Measurements from ENCODE around the gene MEOX1. TPM values are rescaled to one million over a fixed set of nuclear protein-coding genes. Genes with fewer than 3 reads are reported as not detected.

Gene MEOX1
- total RNA-seq, 2 donors from 2014 or later: 0.64 to 4.1 TPM

DNA sequence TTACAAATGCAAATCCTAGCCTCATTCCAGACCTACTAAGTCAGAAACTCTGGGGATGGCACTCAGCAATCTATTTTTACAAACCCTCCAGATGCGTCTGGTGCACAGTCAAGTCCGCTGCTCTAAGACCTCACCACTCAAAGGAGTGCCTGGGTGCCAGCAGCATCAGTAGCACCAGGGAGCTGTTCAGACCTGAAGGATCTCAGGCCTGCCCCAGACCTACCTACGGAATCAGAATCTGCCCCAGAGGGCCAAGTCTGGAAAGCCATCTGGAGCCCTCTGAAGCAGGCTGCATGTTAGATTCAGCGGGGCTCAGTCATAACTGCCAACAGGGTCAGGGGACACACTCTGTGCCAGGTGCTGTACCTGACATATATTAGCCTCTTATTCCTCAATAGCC lies 17.6 kb downstream of the MEOX1 start:
- Histone ChIP-seq H3K36me3 (no peaks in the 10 kb centered on the region), H3K27ac (no peak overlapping the region), H3K4me3 (no peak overlapping the region), H3K9me3 (no peaks in the 10 kb centered on the region), H3K9ac (ENCODE audit: low read depth in 2 of 2, low read length in 2 of 2) (no peak overlapping the region), H3K27me3 (peaks cover 12% of the 10 kb centered on the region), H3K4me1 (no peaks in the 10 kb centered on the region)
- no peak for DNase-seq
- TF ChIP-seq, protein P1, sequence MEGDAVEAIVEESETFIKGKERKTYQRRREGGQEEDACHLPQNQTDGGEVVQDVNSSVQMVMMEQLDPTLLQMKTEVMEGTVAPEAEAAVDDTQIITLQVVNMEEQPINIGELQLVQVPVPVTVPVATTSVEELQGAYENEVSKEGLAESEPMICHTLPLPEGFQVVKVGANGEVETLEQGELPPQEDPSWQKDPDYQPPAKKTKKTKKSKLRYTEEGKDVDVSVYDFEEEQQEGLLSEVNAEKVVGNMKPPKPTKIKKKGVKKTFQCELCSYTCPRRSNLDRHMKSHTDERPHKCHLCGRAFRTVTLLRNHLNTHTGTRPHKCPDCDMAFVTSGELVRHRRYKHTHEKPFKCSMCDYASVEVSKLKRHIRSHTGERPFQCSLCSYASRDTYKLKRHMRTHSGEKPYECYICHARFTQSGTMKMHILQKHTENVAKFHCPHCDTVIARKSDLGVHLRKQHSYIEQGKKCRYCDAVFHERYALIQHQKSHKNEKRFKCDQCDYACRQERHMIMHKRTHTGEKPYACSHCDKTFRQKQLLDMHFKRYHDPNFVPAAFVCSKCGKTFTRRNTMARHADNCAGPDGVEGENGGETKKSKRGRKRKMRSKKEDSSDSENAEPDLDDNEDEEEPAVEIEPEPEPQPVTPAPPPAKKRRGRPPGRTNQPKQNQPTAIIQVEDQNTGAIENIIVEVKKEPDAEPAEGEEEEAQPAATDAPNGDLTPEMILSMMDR (IDR thresholded peaks at IDR 0.05): no peak
- intact Hi-C loops (cut with DNase I): no loop called here

DNA sequence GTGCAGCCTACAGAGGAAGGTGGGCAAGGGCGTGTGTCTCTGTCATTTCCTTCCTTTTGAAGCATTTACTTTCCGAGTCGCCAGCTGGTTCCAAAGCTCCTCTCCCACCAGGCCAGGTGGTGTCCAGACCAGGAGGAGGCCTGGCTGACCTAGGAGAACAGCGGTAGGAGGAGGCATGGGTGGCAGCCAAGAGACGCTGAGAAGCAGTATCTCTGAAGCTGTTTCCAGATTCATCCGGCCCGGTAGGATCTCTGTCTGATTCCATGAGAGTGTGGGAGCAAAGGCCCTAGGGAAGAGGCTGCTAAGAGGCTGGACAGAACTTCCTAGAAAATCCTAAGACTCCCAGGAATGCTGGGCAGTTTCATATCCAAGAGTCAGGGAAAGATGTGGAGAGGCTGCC lies 20.3 kb downstream of the MEOX1 start:
- no peak overlapping the region for H3K4me3 ChIP-seq
- DNase-seq: no peak
- H3K27ac ChIP-seq: no peak overlapping the region
- no peaks in the 10 kb centered on the region for H3K9me3 ChIP-seq
- no peaks in the 10 kb centered on the region for H3K4me1 ChIP-seq
- H3K9ac ChIP-seq (ENCODE audit: low read depth in 2 of 2, low read length in 2 of 2): no peak overlapping the region
- H3K27me3 ChIP-seq: peaks cover 7% of the 10 kb centered on the region
- intact Hi-C loops (cut with DNase I): no loop called here
- TF ChIP-seq, protein P1 (IDR thresholded peaks at IDR 0.05): no peak
- H3K36me3 ChIP-seq: no peaks in the 10 kb centered on the region

DNA sequence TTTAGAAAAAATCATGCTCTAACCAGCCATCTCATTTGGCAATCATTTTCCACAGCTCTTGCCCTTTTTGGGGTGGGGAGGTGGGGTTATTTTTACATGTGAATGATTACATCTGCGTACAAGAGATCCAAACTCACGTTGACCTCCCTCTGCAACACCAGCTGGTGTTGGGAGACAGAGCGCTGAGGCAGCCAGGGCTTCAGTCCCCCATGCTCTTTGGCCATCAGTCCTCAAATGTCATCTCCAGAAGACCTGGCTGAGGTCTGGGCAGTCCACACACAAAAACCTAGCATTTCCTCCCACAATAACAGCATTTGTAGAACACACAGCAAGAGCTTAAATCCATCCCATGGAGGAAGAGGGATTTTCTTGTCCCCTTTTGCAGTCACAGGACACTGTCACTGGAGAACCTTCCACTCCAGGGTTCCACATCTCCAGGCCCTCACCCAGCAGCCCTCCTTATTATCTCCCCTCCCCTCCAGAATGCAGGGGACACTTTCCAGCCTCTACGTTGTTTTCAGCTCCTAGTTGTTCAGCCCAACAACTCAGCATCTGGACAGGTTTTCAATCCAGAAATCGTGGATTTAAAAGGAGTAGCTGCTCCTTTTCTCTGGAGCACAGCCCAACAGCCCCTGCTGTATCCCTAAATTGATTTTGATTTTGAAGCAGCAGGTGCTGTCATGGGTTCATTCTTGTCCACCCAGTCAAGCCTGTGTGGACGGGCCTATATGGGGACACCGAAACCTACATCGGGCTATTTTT lies 21.1 kb downstream of the MEOX1 start:
- Histone ChIP-seq H3K9ac (ENCODE audit: low read depth in 2 of 2, low read length in 2 of 2) (no peak overlapping the region), H3K27me3 (peaks cover under 1% of the 10 kb centered on the region), H3K4me3 (no peak overlapping the region), H3K9me3 (no peaks in the 10 kb centered on the region), H3K36me3 (no peaks in the 10 kb centered on the region), H3K27ac (no peak overlapping the region), H3K4me1 (no peaks in the 10 kb centered on the region)
- intact Hi-C loops (cut with DNase I): no loop called here
- TF ChIP-seq, protein P1 (IDR thresholded peaks at IDR 0.05): no peak
- DNase-seq: no peak

DNA sequence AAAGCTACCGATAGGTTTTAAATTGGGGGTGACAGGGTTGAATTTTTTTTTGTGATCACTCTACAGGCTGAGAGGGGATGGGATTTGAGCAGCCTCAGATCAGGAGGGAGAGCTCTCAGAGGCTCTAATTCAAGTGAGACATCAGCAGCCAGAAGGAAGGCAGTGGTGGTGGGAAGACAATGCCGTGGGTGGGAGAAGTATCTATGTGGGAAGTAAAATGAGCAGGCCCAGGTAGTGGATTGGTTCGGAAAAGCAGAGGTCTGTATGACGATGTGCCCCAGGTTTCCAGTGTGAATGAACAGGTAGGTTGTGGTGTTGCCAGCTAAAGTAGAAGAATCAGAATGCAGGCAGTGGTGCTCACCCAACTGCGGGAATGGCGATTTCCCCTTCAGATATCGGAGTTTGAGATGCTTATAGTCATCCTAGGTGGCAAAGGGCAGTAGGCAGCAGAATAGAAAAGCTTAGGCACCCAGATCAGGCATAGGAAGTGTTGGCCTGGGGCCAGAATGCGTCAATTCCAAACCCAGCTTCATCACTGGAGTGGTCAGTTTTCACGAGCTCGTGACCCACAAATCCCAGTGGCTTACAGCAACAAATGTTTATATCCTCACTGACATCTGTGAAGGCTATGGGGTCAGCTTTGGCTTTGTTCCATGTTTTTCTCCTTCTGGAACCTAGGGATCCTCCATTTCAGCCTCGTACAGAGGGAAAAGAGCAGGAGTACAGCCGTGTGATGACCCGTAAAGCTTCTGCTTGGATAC lies 24.0 kb downstream of the MEOX1 start:
- intact Hi-C loops (cut with DNase I): loop anchor here (10.0 kb wide), 1 partner anchor 57 kb away; no protein-coding TSS in a partner anchor
- Histone ChIP-seq H3K9me3 (no peaks in the 10 kb centered on the region), H3K36me3 (no peaks in the 10 kb centered on the region), H3K27ac (no peak overlapping the region), H3K27me3 (no peaks in the 10 kb centered on the region), H3K9ac (ENCODE audit: low read depth in 2 of 2, low read length in 2 of 2) (no peak overlapping the region), H3K4me3 (no peak overlapping the region), H3K4me1 (no peaks in the 10 kb centered on the region)
- no peak for DNase-seq
- TF ChIP-seq, protein P1 (IDR thresholded peaks at IDR 0.05): no peak

DNA sequence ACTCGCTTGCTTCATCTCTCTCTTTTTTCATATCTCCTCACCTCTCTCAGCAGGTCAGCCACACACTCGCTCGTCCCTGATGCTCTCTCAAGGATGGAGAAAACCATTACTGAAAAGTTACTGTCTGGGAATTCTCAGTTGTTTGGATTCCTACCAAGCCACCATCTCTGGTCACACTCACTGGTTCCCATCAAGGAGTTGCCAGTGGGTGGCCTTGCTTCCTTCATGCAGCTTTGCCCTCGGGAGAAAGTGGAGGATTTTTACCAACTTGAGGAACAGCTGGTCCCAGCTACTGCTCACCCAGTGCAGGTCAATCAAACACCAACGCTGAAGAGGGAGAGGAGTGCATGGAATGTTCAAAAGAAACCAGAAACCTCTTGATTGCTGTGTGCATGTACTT lies 25.3 kb downstream of the MEOX1 start:
- no peaks in the 10 kb centered on the region for H3K36me3 ChIP-seq
- no peak overlapping the region for H3K27ac ChIP-seq
- H3K27me3 ChIP-seq: no peaks in the 10 kb centered on the region
- intact Hi-C loops (cut with DNase I): loop anchor here (10.0 kb wide), 1 partner anchor 58 kb away; no protein-coding TSS in a partner anchor
- TF ChIP-seq, protein P1 (IDR thresholded peaks at IDR 0.05): no peak
- no peak overlapping the region for H3K4me3 ChIP-seq
- DNase-seq: no peak
- H3K9ac ChIP-seq (ENCODE audit: low read depth in 2 of 2, low read length in 2 of 2): no peak overlapping the region
- no peaks in the 10 kb centered on the region for H3K4me1 ChIP-seq
- no peaks in the 10 kb centered on the region for H3K9me3 ChIP-seq
